Measurements from ENCODE around the gene CAPN10. TPM values are rescaled to one million over a fixed set of nuclear protein-coding genes. Genes with fewer than 3 reads are reported as not detected.
"Not testable (repeated sequence)": the region's sequence is repeated elsewhere in the genome, so short reads cannot be mapped to it uniquely, and the experiment has no call there.

CAPN10 gene
- total RNA-seq, 1 donor = 21.0 TPM

GRCh38 chr2:240561325-240561971 is 25.1 kb upstream of the CAPN10 start:
- Histone ChIP-seq H3K9me3 (ENCODE audit: low read depth, low read length) (no peaks in the 10 kb centered on the region), H3K79me2 (ENCODE audit: insufficient read depth, low read length) (peaks cover 26% of the 10 kb centered on the region), H2AFZ (ENCODE audit: low read length) (peak overlapping the region; percentile 78), H3K4me2 (ENCODE audit: insufficient read depth, low read length) (peak overlapping the region; percentile 95), H3K4me3 (ENCODE audit: insufficient read depth, low read length) (peak overlapping the region; percentile 83), H3K36me3 (ENCODE audit: insufficient read depth, low read length) (peaks cover 3% of the 10 kb centered on the region), H3K4me1 (ENCODE audit: insufficient read depth, low read length) (peaks cover 43% of the 10 kb centered on the region), H4K20me1 (ENCODE audit: insufficient read depth, low read length) (peaks cover 18% of the 10 kb centered on the region), H3K27me3 (ENCODE audit: insufficient read depth, low read length) (no peaks in the 10 kb centered on the region), H3K27ac (ENCODE audit: low read depth, low read length) (peak overlapping the region; percentile 92)
- no peak for DNase-seq (ENCODE audit: insufficient read length, low spot score, missing footprints)
- no peak for TF ChIP-seq CTCF (IDR thresholded peaks at IDR 0.05; ENCODE audit: extremely low read depth, low read depth, low read length)

- H3K4me2 ChIP-seq (ENCODE audit: insufficient read depth, low read length); H2AFZ ChIP-seq (ENCODE audit: low read length): not testable (repeated sequence)
- peaks cover 49% of the 10 kb centered on the region for H3K4me1 ChIP-seq (ENCODE audit: insufficient read depth, low read length)
These were observed 23.3 kb upstream of the CAPN10 start for GRCh38 chr2:240563231-240563630.

GRCh38 chr2:240563951-240564560 is 22.5 kb upstream of the CAPN10 start:
- no peak overlapping the region for H3K27ac ChIP-seq (ENCODE audit: low read depth, low read length)
- TF ChIP-seq CTCF (IDR thresholded peaks at IDR 0.05; ENCODE audit: extremely low read depth, low read depth, low read length) = no peak
- H3K4me3 ChIP-seq (ENCODE audit: insufficient read depth, low read length) = no peak overlapping the region
- DNase-seq (ENCODE audit: insufficient read length, low spot score, missing footprints) = peak; percentile 38
- no peaks in the 10 kb centered on the region for H3K27me3 ChIP-seq (ENCODE audit: insufficient read depth, low read length)
- H3K4me2 ChIP-seq (ENCODE audit: insufficient read depth, low read length) = no peak overlapping the region
- H3K36me3 ChIP-seq (ENCODE audit: insufficient read depth, low read length) = peaks cover 3% of the 10 kb centered on the region
- H3K9me3 ChIP-seq (ENCODE audit: low read depth, low read length) = no peaks in the 10 kb centered on the region
- H3K4me1 ChIP-seq (ENCODE audit: insufficient read depth, low read length) = peaks cover 44% of the 10 kb centered on the region
- H3K79me2 ChIP-seq (ENCODE audit: insufficient read depth, low read length) = peaks cover 17% of the 10 kb centered on the region
- peaks cover 8% of the 10 kb centered on the region for H4K20me1 ChIP-seq (ENCODE audit: insufficient read depth, low read length)
- H2AFZ ChIP-seq (ENCODE audit: low read length) = no peak overlapping the region

More at GRCh38 chr2:240563231-240563630, 23.3 kb upstream of the CAPN10 start:
- not testable (repeated sequence) for H3K27ac ChIP-seq (ENCODE audit: low read depth, low read length); H3K9me3 ChIP-seq (ENCODE audit: low read depth, low read length); H3K27me3 ChIP-seq (ENCODE audit: insufficient read depth, low read length); DNase-seq (ENCODE audit: insufficient read length, low spot score, missing footprints); H3K36me3 ChIP-seq (ENCODE audit: insufficient read depth, low read length); H3K4me3 ChIP-seq (ENCODE audit: insufficient read depth, low read length)
- peaks cover 25% of the 10 kb centered on the region for H3K79me2 ChIP-seq (ENCODE audit: insufficient read depth, low read length)
- H4K20me1 ChIP-seq (ENCODE audit: insufficient read depth, low read length) = peaks cover 16% of the 10 kb centered on the region

- H3K4me3 ChIP-seq (ENCODE audit: insufficient read depth, low read length) = no peak overlapping the region
- H3K27me3 ChIP-seq (ENCODE audit: insufficient read depth, low read length) = no peaks in the 10 kb centered on the region
- no peak overlapping the region for H3K4me2 ChIP-seq (ENCODE audit: insufficient read depth, low read length)
These were observed 21.8 kb upstream of the CAPN10 start for GRCh38 chr2:240564561-240565332.

More at GRCh38 chr2:240564561-240565332, 21.8 kb upstream of the CAPN10 start:
- H3K79me2 ChIP-seq (ENCODE audit: insufficient read depth, low read length) = peaks cover 11% of the 10 kb centered on the region
- no peaks in the 10 kb centered on the region for H3K9me3 ChIP-seq (ENCODE audit: low read depth, low read length)
- H3K4me1 ChIP-seq (ENCODE audit: insufficient read depth, low read length) = peaks cover 37% of the 10 kb centered on the region
- DNase-seq (ENCODE audit: insufficient read length, low spot score, missing footprints) = peak; percentile 39
- H2AFZ ChIP-seq (ENCODE audit: low read length) = no peak overlapping the region
- peaks cover 3% of the 10 kb centered on the region for H3K36me3 ChIP-seq (ENCODE audit: insufficient read depth, low read length)
- H4K20me1 ChIP-seq (ENCODE audit: insufficient read depth, low read length) = peaks cover 1% of the 10 kb centered on the region
- no peak overlapping the region for H3K27ac ChIP-seq (ENCODE audit: low read depth, low read length)
- peak; percentile 20 for TF ChIP-seq CTCF (IDR thresholded peaks at IDR 0.05; ENCODE audit: extremely low read depth, low read depth, low read length)

Data from osteoblast (primary cell).